ENCODE measurements around the gene STOM.

DNA sequence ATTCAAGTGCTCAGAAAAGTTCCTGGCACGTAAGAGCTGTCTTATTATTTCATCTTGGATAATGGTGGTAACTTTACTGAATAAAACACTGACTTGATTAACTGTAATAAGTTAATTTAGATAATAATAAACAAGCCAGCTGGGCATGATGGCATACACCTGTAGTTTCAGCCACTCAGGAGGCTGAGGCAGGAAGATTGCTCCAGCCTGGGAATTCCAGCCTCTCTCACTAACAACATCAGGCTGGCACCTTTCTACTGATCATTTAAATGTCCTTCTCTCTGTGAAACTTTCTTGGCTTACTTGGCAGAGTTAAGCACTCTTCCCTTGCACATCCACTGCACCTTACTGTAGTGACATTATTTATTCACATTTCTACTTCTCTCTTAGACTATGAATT is 20.0 kb downstream of the STOM start:
- TF ChIP-seq, protein P1, sequence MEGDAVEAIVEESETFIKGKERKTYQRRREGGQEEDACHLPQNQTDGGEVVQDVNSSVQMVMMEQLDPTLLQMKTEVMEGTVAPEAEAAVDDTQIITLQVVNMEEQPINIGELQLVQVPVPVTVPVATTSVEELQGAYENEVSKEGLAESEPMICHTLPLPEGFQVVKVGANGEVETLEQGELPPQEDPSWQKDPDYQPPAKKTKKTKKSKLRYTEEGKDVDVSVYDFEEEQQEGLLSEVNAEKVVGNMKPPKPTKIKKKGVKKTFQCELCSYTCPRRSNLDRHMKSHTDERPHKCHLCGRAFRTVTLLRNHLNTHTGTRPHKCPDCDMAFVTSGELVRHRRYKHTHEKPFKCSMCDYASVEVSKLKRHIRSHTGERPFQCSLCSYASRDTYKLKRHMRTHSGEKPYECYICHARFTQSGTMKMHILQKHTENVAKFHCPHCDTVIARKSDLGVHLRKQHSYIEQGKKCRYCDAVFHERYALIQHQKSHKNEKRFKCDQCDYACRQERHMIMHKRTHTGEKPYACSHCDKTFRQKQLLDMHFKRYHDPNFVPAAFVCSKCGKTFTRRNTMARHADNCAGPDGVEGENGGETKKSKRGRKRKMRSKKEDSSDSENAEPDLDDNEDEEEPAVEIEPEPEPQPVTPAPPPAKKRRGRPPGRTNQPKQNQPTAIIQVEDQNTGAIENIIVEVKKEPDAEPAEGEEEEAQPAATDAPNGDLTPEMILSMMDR (IDR thresholded peaks at IDR 0.05) = no peak
- no peak for TF ChIP-seq POLR2A (IDR thresholded peaks at IDR 0.05)

Data from testis (tissue), 2 donors.